Measurements from ENCODE around the gene NAT8L.

Gene NAT8L

GRCh38 chr4:2096073-2096609 lies 37.0 kb downstream of the NAT8L start:
- no peak for DNase-seq

- DNase-seq: no peak
Observed at GRCh38 chr4:2101346-2102044, 42.4 kb downstream of the NAT8L start.

GRCh38 chr4:2102045-2102883 lies 43.1 kb downstream of the NAT8L start:
- no peak for DNase-seq

- DNase-seq: no peak
Observed at GRCh38 chr4:2103127-2103842, 44.2 kb downstream of the NAT8L start.

GRCh38 chr4:2103843-2104547 lies 44.9 kb downstream of the NAT8L start:
- no peak for DNase-seq

GRCh38 chr4:2104556-2105345 lies 45.6 kb downstream of the NAT8L start:
- DNase-seq: no peak

- DNase-seq: no peak
Observed at GRCh38 chr4:2105559-2105958, 46.4 kb downstream of the NAT8L start.

- no peak for DNase-seq
Observed at GRCh38 chr4:2116687-2117400, 57.7 kb downstream of the NAT8L start.
